OCI-LY7 (cell line): ENCODE measurements around the gene TNFRSF8. TPM values are rescaled to one million over a fixed set of nuclear protein-coding genes. Genes with fewer than 3 reads are reported as not detected.

Experiments
- BruUV-seq: library from RNA; stranded (reverse); fragments of 400-500 nt; replicated peaks from 2 replicates; lab custom pipeline; 2021; lab: Mats Ljungman, UMichigan
- CTCF ChIA-PET: fragments of 300-600 bp; sonication (Branson Sonifier 250); formaldehyde crosslinking; loops from one replicate; lab custom pipeline; 2022; ENCODE audit warnings: antibody characterized with exemption; ENCODE audit not compliant: unreplicated experiment; lab: Charles Lee
- POLR2A ChIA-PET: fragments of 300-600 bp; sonication (Branson Sonifier 250); formaldehyde crosslinking; loops from one replicate; lab custom pipeline; 2022; ENCODE audit warnings: antibody characterized with exemption; lab: Charles Lee
- DNase-seq: peaks from one replicate; pipeline ENCODE4 v3.0.0-alpha.2; 2015; ENCODE audit warnings: low spot score
- H2AFZ ChIP-seq: fragments of 200-600 bp; sonication (generic), shearing (Covaris generic); 2 replicates; pipeline ENCODE4 v1.6.1; 2014; ENCODE audit warnings: mild to moderate bottlenecking, antibody characterized with exemption, low read length, moderate library complexity
- H3K27ac ChIP-seq: fragments of 200-600 bp; sonication (generic); 2 replicates; pipeline ENCODE4 v1.5.1; 2014; ENCODE audit warnings: mixed run types, low read depth, mild to moderate bottlenecking, moderate library complexity, low read length, inconsistent platforms; ENCODE audit not compliant: poor library complexity, severe bottlenecking
- H3K36me3 ChIP-seq: fragments of 200-600 bp; sonication (generic); 2 replicates; pipeline ENCODE4 v1.6.1; 2014; ENCODE audit warnings: mild to moderate bottlenecking, antibody characterized with exemption, low read length, moderate library complexity, mixed read lengths; ENCODE audit not compliant: insufficient read depth
- H3K4me1 ChIP-seq: fragments of 200-600 bp; sonication (generic); 2 replicates; pipeline ENCODE4 v1.5.1; 2014; ENCODE audit warnings: mild to moderate bottlenecking, low read length; ENCODE audit not compliant: insufficient read depth, poor library complexity, severe bottlenecking
- H3K4me2 ChIP-seq: fragments of 200-600 bp; sonication (generic); 2 replicates; pipeline ENCODE4 v1.6.1; 2014; ENCODE audit warnings: mild to moderate bottlenecking, low read length
- H3K4me3 ChIP-seq: fragments of 200-600 bp; sonication (generic); 2 replicates; pipeline ENCODE4 v1.5.1; 2014; ENCODE audit warnings: mild to moderate bottlenecking, low read depth, low read length; ENCODE audit not compliant: poor library complexity, severe bottlenecking
- H3K79me2 ChIP-seq: fragments of 200-600 bp; sonication (generic); 2 replicates; pipeline ENCODE4 v1.6.1; 2016; ENCODE audit warnings: low read depth, mild to moderate bottlenecking, low read length, moderate library complexity, mixed read lengths; ENCODE audit not compliant: insufficient read depth
- H3K9me2 ChIP-seq: fragments of 200-600 bp; sonication (generic); 2 replicates; pipeline ENCODE4 v1.6.1; 2016; ENCODE audit warnings: mild to moderate bottlenecking, low read length, mixed read lengths; ENCODE audit not compliant: insufficient read depth
- H3K9me3 ChIP-seq: fragments of 200-600 bp; sonication (generic); 2 replicates; pipeline ENCODE4 v1.6.1; 2014; ENCODE audit warnings: mild to moderate bottlenecking, mixed run types, low read length, mixed read lengths
- H4K20me1 ChIP-seq: fragments of 200-600 bp; sonication (generic); 2 replicates; pipeline ENCODE4 v1.6.1; 2014; ENCODE audit warnings: mild to moderate bottlenecking, antibody characterized with exemption, low read length, moderate library complexity, mixed read lengths; ENCODE audit not compliant: insufficient read depth
- CTCF ChIP-seq: fragments of 200-600 bp; sonication (generic); conservative IDR thresholded peaks from 2 replicates; pipeline ENCODE4 v1.5.1; 2014; ENCODE audit warnings: mild to moderate bottlenecking, antibody characterized with exemption, low read length, moderate library complexity, mixed read lengths
- EZH2phosphoT487 ChIP-seq: fragments of 200-600 bp; sonication (generic); IDR thresholded peaks from 2 replicates; pipeline ENCODE4 v1.6.1; 2018; ENCODE audit warnings: low read depth, borderline replicate concordance, mild to moderate bottlenecking, mixed run types, antibody characterized with exemption, low read length, moderate library complexity, mixed read lengths
- intact Hi-C: fragments of 100-400 bp; cut with micrococcal nuclease; formaldehyde crosslinking; loops from one replicate; pipeline ENCODE4 v1.10.0; 2022; ENCODE audit not compliant: unreplicated experiment
- total RNA-seq, 2 experiments: library from RNA; depleted of rRNA in 1 of 2; stranded (reverse); fragments of >200 nt in 1 of 2; shearing (Covaris generic) in 1 of 2; gene quantifications; 2 replicates each; pipeline ENCODE4 v1.2.3, GENCODE V29; 2014 to 2022

TNFRSF8 gene
- total RNA-seq, 2 experiments from 2014 or later = 0.29 TPM; not detected in 1

DNA sequence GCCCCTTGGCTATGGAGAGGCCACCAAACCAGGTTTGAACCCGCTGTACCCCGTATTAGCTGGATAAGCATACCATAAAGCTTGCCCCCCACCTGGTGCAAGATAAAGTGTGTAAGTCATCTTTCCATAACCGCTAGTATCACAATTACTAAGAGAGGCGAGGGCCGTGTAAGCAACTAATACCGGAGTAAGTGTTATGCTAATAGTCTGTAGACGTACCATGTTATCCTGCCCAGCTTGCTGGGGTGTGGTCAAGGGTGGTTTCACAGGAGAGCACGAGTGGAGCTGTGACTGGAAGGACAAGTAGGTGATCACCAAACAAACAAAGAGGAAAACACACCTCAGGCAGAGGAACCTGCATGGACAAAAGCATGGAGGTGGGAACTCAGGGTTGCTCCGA, 100.1 kb downstream of the TNFRSF8 start:
- peaks cover 32% of the 10 kb centered on the region for H3K4me1 ChIP-seq
- no peak for DNase-seq
- intact Hi-C loops = no loop called here
- no peaks in the 10 kb centered on the region for H4K20me1 ChIP-seq
- no peak overlapping the region for H3K27ac ChIP-seq
- no peaks in the 10 kb centered on the region for H3K36me3 ChIP-seq
- H3K4me3 ChIP-seq = no peak overlapping the region
- no peaks in the 10 kb centered on the region for H3K79me2 ChIP-seq
- TF ChIP-seq EZH2phosphoT487 = no peak
- no peak for TF ChIP-seq CTCF
- H3K4me2 ChIP-seq = no peak overlapping the region
- CTCF ChIA-PET = interaction anchor here (1.1 kb wide), 1 partner anchor 10 kb away, joined by 4 read pairs; no protein-coding TSS in a partner anchor
- no peaks in the 10 kb centered on the region for H3K9me2 ChIP-seq
- no peaks in the 10 kb centered on the region for H3K9me3 ChIP-seq
- H2AFZ ChIP-seq = no peak overlapping the region
- POLR2A ChIA-PET = interaction anchor here (4.4 kb wide), 1 partner anchor 14 kb away, joined by 25 read pairs; no protein-coding TSS in a partner anchor
- BruUV-seq = no TSS peak

- no peaks in the 10 kb centered on the region for H4K20me1 ChIP-seq
- H2AFZ ChIP-seq = no peak overlapping the region
- no peaks in the 10 kb centered on the region for H3K9me3 ChIP-seq
- no peaks in the 10 kb centered on the region for H3K79me2 ChIP-seq
- H3K36me3 ChIP-seq = no peaks in the 10 kb centered on the region
- no TSS peak for BruUV-seq
- ChIA-PET POLR2A (no interaction called here), CTCF (no interaction called here)
- H3K4me1 ChIP-seq = peaks cover 27% of the 10 kb centered on the region
- H3K9me2 ChIP-seq = no peaks in the 10 kb centered on the region
- H3K27ac ChIP-seq = no peak overlapping the region
- no peak overlapping the region for H3K4me2 ChIP-seq
- no peak for TF ChIP-seq CTCF
- TF ChIP-seq EZH2phosphoT487 = no peak
- H3K4me3 ChIP-seq = no peak overlapping the region
- intact Hi-C loops = no loop called here
- DNase-seq = no peak
Observed at GRCh38 chr1:12164210-12164609, 101.1 kb downstream of the TNFRSF8 start.

- BruUV-seq = no TSS peak
- no peak for DNase-seq
- H2AFZ ChIP-seq = no peak overlapping the region
- H3K36me3 ChIP-seq = no peaks in the 10 kb centered on the region
- H3K4me2 ChIP-seq = no peak overlapping the region
- intact Hi-C loops = no loop called here
- no peaks in the 10 kb centered on the region for H4K20me1 ChIP-seq
- H3K4me3 ChIP-seq = no peak overlapping the region
- H3K9me2 ChIP-seq = no peaks in the 10 kb centered on the region
- no peaks in the 10 kb centered on the region for H3K79me2 ChIP-seq
- no peak for TF ChIP-seq EZH2phosphoT487
- TF ChIP-seq CTCF = no peak
- POLR2A ChIA-PET = interaction anchor here (0.5 kb wide), 1 partner anchor 11 kb away, joined by 3 read pairs; no protein-coding TSS in a partner anchor
- CTCF ChIA-PET = no interaction called here
- H3K9me3 ChIP-seq = no peaks in the 10 kb centered on the region
- H3K27ac ChIP-seq = no peak overlapping the region
- peaks cover 27% of the 10 kb centered on the region for H3K4me1 ChIP-seq
Observed at GRCh38 chr1:12165342-12165741, 102.2 kb downstream of the TNFRSF8 start.
